ENCODE data around the gene TICAM1.
A peak's percentile ranks its signal among the peaks of the same experiment; 100 is the strongest.
"Not testable (repeated sequence)": the region's sequence is repeated elsewhere in the genome, so short reads cannot be mapped to it uniquely, and the experiment has no call there.

Gene TICAM1

DNA sequence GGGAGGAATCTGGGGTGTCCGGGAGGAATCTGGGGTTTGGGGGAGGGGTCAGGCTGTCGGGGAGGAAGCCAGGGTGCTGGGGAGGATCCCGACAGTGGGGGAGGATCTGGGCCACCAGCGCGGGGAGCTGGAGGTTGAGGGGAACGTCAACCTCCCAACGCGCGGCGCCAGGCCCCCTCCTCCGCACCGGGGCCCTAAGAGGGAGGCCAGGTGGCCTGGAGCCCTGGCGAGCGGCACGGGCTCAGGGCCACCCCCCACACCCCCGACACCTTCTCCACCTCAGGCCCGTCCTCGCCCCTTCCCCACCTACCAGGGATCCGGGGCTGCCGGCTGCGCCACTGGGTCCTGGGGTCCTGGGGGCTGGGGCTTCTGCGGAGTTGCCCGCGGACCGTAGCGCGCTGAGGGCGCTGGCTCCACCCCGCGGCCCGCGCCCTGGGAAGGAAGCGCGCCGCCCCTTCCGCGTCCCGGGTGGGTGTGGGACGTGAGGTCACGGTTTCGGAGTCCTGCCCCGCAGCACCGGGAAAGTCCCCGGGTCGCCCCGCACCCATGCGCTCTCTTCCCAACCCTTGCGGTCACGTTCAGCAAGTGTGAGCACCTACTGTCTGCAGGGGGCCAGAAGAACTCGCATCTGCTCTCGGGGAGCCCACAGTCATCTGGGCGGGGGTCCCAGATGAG lies at the start of gene TICAM1:
TSS of gene TICAM1 (minus strand) at position 409 of the 675 bp plus-strand sequence. CDS start 13,335 bp downstream, outside the sequence.
- DNase-seq (ENCODE audit: low read depth) = no peak

GRCh38 chr19:4879041-4879440 lies 47.5 kb upstream of the TICAM1 start:
- no peak for DNase-seq (ENCODE audit: low read depth)

DNA sequence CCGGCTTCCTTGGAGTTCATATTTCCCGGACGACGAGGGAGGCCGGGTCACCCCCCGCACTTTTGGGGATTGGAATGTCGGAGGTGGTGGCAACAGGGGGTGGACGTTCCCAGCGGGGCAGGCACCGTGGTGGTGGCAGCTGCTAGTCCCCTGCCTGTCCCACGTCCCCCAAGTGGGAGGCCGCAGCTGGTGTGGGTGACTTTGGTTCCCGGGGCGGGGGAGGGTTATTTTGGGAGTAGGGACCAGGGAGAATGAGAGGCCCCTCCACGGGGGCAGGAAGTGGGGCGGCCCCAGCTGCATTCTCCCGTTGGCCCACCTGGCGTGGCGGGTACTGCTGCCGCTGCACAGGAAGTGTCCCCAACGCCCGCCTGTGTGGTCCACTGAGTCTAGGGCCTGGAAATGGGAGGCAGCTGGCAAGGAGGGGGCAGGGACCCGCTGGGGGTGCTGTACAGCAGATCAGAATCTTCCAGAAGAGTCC lies 47.0 kb upstream of the TICAM1 start:
- no peak for DNase-seq (ENCODE audit: low read depth)

DNA sequence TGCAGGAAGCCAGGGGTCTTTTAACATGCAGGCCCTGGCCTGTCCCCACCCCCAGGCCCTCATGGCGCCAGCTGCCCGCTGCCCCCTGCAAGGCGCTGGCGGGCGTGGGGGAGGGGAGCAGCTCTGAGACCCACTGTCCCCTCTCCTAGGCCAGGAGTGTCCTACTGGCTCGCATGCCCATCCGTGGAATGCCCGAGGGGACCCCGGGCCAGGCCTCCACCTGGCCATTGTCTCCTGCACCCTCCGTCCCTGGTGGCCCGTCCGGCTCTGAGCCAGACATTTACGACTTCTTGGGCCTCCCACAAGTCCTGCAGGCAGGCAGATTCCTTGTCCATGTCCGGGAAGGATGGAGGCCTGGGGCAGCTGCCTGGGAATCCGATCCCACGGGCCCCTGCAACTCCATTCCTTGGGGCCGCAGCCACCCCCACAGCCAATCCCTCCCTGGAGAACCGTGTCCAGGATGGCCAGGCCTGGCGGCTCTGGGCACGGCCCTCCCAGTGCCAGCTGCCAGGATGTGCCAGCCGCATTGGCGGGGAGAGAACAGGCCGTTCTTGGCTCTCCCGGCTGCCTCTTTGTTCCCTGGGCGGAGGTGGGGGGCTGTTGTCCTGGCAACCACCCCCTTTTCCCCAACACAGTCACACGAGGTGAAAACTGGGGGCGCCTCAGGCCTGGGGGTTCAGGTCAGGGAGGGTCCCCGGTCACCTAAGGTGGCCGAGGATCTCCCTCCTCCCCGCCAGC lies 46.4 kb upstream of the TICAM1 start:
- no peak for DNase-seq (ENCODE audit: low read depth)

- DNase-seq (ENCODE audit: low read depth) = no peak
Measured at GRCh38 chr19:4873930-4874329, 42.4 kb upstream of the TICAM1 start.

DNA sequence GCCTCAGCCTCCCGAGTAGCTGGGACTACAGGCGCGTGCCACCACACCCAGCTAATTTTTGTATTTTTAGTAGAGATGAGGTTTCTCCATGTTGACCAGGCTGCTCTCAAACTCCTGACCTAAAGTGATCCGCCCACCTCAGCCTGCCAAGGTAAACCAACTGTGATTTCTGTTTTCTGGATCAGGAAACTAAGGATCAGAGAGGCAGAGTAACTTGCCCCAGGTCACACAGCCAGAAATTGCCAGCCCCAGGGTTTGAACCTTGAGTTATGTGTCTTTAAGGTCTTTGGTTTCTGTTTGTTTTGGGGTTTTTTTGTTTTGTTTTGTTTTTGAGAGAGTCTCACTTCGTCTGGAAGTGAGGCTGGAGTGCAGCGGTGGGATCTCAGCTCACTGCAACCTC lies 40.2 kb upstream of the TICAM1 start:
- DNase-seq (ENCODE audit: low read depth) = no peak

DNA sequence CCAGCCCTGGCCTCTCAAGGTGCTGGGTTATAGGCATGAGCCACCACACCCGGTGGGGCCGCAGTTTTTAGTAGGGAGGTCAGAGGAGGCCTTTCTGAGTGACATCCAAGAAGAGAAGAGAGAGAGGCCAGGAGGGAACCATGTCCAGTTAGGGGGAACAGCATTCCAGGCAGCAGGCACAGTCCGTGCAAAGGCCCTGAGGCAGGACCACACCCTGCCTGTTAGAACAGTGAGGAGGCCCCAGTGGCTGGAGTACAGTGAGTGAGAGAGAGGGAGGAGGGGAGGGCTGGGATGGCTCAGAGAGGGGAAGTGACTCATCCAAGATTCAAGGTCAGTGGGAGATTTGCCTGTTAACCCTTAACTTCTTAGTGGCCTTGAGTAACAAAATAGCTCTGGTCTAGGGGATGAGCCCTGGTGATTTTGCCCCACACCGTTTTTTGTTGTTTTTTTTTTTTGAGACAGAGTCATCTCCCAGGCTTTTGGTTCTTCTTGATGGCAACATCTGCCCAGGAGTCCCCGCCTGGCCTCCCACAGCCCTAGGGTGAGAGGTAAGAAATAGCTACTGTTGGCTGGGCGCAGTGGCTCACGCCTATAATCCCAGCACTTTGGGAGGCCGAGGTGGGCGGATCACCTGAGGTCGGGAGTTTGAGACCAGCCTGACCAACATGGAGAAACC lies 38.7 kb upstream of the TICAM1 start:
- DNase-seq (ENCODE audit: low read depth) = peak; percentile 85

DNA sequence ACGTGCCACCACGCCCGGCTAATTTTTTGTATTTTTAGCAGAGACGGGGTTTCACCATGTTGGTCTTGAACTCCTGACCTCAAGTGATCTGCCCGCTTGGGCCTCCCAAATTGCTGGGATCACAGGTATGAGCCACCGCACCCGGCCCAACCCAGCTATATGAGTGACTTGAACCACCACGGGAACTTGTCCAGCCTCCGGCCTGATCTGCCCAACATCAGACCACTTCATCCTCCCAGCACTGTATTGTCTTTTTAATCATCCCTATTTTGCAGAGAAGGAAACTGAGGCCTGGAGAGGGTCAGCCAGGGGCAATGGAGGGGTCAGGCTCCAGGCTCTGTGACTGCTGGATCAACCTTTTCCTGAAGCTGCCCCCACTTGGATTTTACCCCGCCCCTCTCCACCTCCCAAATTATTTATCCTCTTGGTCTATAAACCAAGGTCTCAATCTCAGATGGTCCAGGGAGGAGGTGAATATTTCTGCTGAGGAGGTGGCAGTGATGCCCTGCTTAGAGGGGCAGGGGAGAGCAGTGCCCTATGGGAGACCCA lies 36.8 kb upstream of the TICAM1 start:
- DNase-seq (ENCODE audit: low read depth) = no peak

- peak; percentile 91 for DNase-seq (ENCODE audit: low read depth)
Measured at GRCh38 chr19:4867534-4868285, 36.2 kb upstream of the TICAM1 start, which contains the start of gene PLIN3. PLIN3 (minus strand) TSS chr19:4867667; CDS start chr19:4861394, 6,273 bp downstream.

- DNase-seq (ENCODE audit: low read depth) = no peak
Measured at GRCh38 chr19:4866595-4867424, 35.3 kb upstream of the TICAM1 start.

- no peak for DNase-seq (ENCODE audit: low read depth)
Measured at GRCh38 chr19:4861147-4861546, 29.6 kb upstream of the TICAM1 start.

GRCh38 chr19:4859697-4860096 lies 28.2 kb upstream of the TICAM1 start:
- no peak for DNase-seq (ENCODE audit: low read depth)

GRCh38 chr19:4856468-4856867 lies 25.0 kb upstream of the TICAM1 start:
- not testable (repeated sequence) for DNase-seq (ENCODE audit: low read depth)

DNA sequence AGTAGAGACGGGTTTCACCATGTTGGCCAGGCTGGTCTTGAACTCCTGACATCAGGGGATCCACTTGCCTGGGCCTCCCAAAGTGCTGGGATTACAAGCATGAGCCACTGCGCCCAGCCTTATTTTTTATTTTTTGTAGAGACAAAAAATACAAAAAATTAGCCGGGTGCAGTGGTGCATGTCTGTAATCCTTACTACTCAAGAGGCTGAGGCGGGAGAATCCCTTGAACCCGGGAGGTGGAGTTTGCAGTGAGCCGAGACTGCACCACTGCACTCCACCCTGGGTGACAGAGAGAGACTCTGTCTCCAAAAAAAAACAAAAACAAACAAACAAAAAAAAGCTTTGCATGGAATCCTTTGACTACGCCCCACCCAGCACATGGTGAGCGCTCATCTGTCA lies 22.0 kb upstream of the TICAM1 start:
- not testable (repeated sequence) for DNase-seq (ENCODE audit: low read depth)

DNA sequence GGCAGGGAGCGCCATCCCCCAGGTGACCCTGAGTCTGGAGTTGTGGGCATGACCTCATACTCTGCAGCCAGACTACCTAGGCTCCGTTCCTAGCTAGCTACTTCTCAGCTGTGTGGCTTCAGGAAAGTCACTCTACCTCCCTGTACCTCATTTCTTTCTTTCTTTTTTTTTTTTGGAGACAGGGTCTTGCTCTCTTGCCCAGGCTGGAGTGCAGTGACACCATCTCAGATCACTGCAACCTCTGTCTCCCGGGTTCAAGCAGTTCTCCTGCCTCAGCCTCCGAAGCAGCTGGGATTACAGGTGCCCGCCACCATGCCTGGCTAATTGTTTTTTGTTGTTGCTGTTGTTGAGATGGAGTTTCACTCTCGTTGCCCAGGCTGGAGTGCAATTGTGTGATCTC lies 21.0 kb upstream of the TICAM1 start:
- no peak for DNase-seq (ENCODE audit: low read depth)

- no peak for DNase-seq (ENCODE audit: low read depth)
Measured at GRCh38 chr19:4851551-4852290, 20.2 kb upstream of the TICAM1 start.

GRCh38 chr19:4849019-4849418 lies 17.5 kb upstream of the TICAM1 start:
- no peak for DNase-seq (ENCODE audit: low read depth)

GRCh38 chr19:4847190-4847973 lies 15.9 kb upstream of the TICAM1 start:
- DNase-seq (ENCODE audit: low read depth) = no peak

GRCh38 chr19:4845975-4846374 lies 14.5 kb upstream of the TICAM1 start:
- not testable (repeated sequence) for DNase-seq (ENCODE audit: low read depth)
